GM23338 (cell line): ENCODE measurements around the gene DGKH. TPM values are rescaled to one million over a fixed set of nuclear protein-coding genes. Genes with fewer than 3 reads are reported as not detected.

Experiments used
- ATAC-seq: fragments of 200-7000 bp; cut with Tn5 transposase; 3 replicates; pipeline ENCODE4 v1.9.1; 2020
- DNase-seq: peaks from one replicate; pipeline ENCODE4 v3.0.0-alpha.2; 2015; ENCODE audit warnings: low spot score
- H2AFZ ChIP-seq: fragments of 200-600 bp; sonication (generic); 2 replicates; pipeline ENCODE4 v1.8.0; 2016; ENCODE audit warnings: antibody characterized with exemption, mild to moderate bottlenecking, moderate library complexity
- H3F3A ChIP-seq: fragments of 200-600 bp; sonication (generic); replicated peaks from 2 replicates; pipeline ENCODE4 v1.8.0; 2017; ENCODE audit warnings: antibody characterized with exemption, mixed run types, low read depth
- H3K27ac ChIP-seq: fragments of 200-600 bp; sonication (generic); 2 replicates; pipeline ENCODE4 v1.6.1; 2016; ENCODE audit warnings: low read depth
- H3K27me3 ChIP-seq: fragments of 200-600 bp; sonication (generic); 2 replicates; pipeline ENCODE4 v1.8.0; 2016; ENCODE audit warnings: mild to moderate bottlenecking, mixed run types, moderate library complexity; ENCODE audit not compliant: insufficient read depth
- H3K36me3 ChIP-seq: fragments of 200-600 bp; sonication (generic); 2 replicates; pipeline ENCODE4 v1.8.0; 2016; ENCODE audit warnings: mild to moderate bottlenecking; ENCODE audit not compliant: insufficient read depth
- H3K4me1 ChIP-seq: fragments of 200-600 bp; sonication (generic); 2 replicates; pipeline ENCODE4 v1.8.0; 2016; ENCODE audit warnings: mild to moderate bottlenecking, moderate library complexity; ENCODE audit not compliant: insufficient read depth
- H3K4me2 ChIP-seq: fragments of 200-600 bp; sonication (generic); 2 replicates; pipeline ENCODE4 v1.7.1; 2017; ENCODE audit warnings: mixed run types
- H3K4me3 ChIP-seq: fragments of 200-600 bp; sonication (generic); 2 replicates; pipeline ENCODE4 v1.6.1; 2016; ENCODE audit warnings: mixed run types
- H3K79me2 ChIP-seq: fragments of 200-600 bp; sonication (generic); replicated peaks from 2 replicates; pipeline ENCODE4 v1.8.0; 2017; ENCODE audit warnings: mild to moderate bottlenecking; ENCODE audit not compliant: insufficient read depth
- H3K9me2 ChIP-seq: fragments of 200-600 bp; sonication (generic); 2 replicates; pipeline ENCODE4 v1.8.0; 2017; ENCODE audit not compliant: insufficient read depth
- H4K20me1 ChIP-seq: fragments of 200-600 bp; sonication (generic); replicated peaks from 2 replicates; pipeline ENCODE4 v1.8.0; 2017; ENCODE audit warnings: mild to moderate bottlenecking; ENCODE audit not compliant: insufficient read depth
- H3K27ac Mint-ChIP-seq: 2 replicates; pipeline ENCODE4 v1.8.0; 2020; ENCODE audit warnings: inconsistent platforms, mild to moderate bottlenecking, moderate library complexity, mixed read lengths
- H3K27me3 Mint-ChIP-seq: 3 replicates; pipeline ENCODE4 v1.8.0; 2022; ENCODE audit warnings: low read depth, mild to moderate bottlenecking, moderate library complexity, mixed read lengths, inconsistent platforms; ENCODE audit not compliant: insufficient read depth, poor library complexity
- H3K36me3 Mint-ChIP-seq: 3 replicates; pipeline ENCODE4 v1.8.0; 2021; ENCODE audit warnings: low read depth, mild to moderate bottlenecking, inconsistent platforms, moderate library complexity, mixed read lengths
- H3K4me1 Mint-ChIP-seq: 3 replicates; pipeline ENCODE4 v1.8.0; 2020; ENCODE audit warnings: mild to moderate bottlenecking, inconsistent platforms, mixed read lengths
- H3K4me3 Mint-ChIP-seq: 3 replicates; pipeline ENCODE4 v1.8.0; 2021; ENCODE audit warnings: moderate library complexity, mild to moderate bottlenecking, inconsistent platforms, mixed read lengths
- H3K9me3 Mint-ChIP-seq: 3 replicates; pipeline ENCODE4 v1.8.0; 2020; ENCODE audit warnings: moderate library complexity, mild to moderate bottlenecking, inconsistent platforms, mixed read lengths
- CREB1 ChIP-seq: fragments of 250-450 bp; sonication (Bioruptor Pico); IDR thresholded peaks from 2 replicates; pipeline ENCODE4 v1.5.0; 2020; ENCODE audit warnings: low read depth, mild to moderate bottlenecking, moderate library complexity
- EZH2 ChIP-seq: fragments of 200-600 bp; sonication (generic); IDR thresholded peaks from one replicate; pipeline ENCODE4 v1.8.0; 2017; ENCODE audit warnings: antibody characterized with exemption, mild to moderate bottlenecking, low read depth; ENCODE audit not compliant: unreplicated experiment
- JUNB ChIP-seq: IDR thresholded peaks from one replicate; pipeline ENCODE4 v1.6.1; 2016; ENCODE audit warnings: antibody characterized with exemption; ENCODE audit not compliant: unreplicated experiment
- NANOG ChIP-seq: IDR thresholded peaks from 2 replicates; pipeline ENCODE4 v1.6.1; 2016; ENCODE audit warnings: antibody characterized with exemption, borderline replicate concordance
- ZNF331 ChIP-seq: fragments of 250-450 bp; sonication (Bioruptor Pico); IDR thresholded peaks from 2 replicates; pipeline ENCODE4 v1.5.0; 2020; ENCODE audit warnings: low read depth, mild to moderate bottlenecking, moderate library complexity
- ZNF462 ChIP-seq: fragments of 250-450 bp; sonication (Bioruptor Pico); IDR thresholded peaks from 2 replicates; pipeline ENCODE4 v1.5.0; 2020; ENCODE audit warnings: mild to moderate bottlenecking, moderate library complexity
- polyA plus RNA-seq: library from polyadenylated mRNA; unstranded; fragments of >200 nt; fragmentation: Nextera tagmentation; extraction: Ambion mirVana; gene quantifications from 2 replicates; pipeline ENCODE4 v1.2.1, GENCODE V29; 2016
- total RNA-seq: library from RNA; depleted of rRNA; stranded (reverse); fragments of >200 nt; shearing (Covaris generic); gene quantifications from 2 replicates; pipeline ENCODE4 v1.2.3, GENCODE V29; 2014
- TF ChIP-seq, protein P1 (sequence below), 2 experiments: fragments of 200-600 bp in 1 of 2; sonication (generic) in 1 of 2; conservative IDR thresholded peaks; 2 replicates each; pipeline versions ENCODE4 v1.5.1 to v1.6.1; 2016 to 2017; ENCODE audit warnings: antibody characterized with exemption in 2 of 2, low read depth in 2 of 2, mild to moderate bottlenecking in 2 of 2, moderate library complexity in 1 of 2
- TF ChIP-seq, protein P2 (sequence below): IDR thresholded peaks from 2 replicates; pipeline ENCODE4 v1.6.1; 2016; ENCODE audit warnings: antibody characterized with exemption

DGKH gene
- total and polyA plus RNA-seq, 2 experiments from 2014 or later, result 2.1 to 7.5 TPM

DNA sequence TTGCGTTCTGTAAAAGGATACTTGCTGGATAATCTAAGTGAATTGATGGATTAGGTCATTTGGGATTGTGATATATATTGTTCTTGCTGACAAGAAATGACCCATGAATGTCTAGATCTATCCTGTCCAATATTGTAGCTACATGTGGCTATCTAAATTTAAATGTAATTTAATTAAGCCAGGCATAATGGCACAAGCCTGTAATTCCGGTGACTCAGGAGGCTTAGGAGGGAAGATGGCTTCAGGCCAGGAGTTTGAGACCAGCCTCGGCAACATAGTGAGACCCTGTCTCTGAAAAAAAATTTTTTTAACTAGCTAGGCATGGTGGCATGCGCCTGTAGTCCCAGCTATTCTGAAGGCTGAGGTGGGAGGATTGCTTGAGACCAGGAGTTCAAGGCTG lies 184.2 kb downstream of the DGKH start (continued):
- no peak for TF ChIP-seq ZNF462 (CRISPR knock-in tag)
- TF ChIP-seq JUNB, result no peak

GRCh38 chr13:42233726-42234125 lies 185.3 kb downstream of the DGKH start:
- Histone ChIP-seq H3K4me2 (no peak overlapping the region), H3K27ac (no peak overlapping the region), H4K20me1 (no peaks in the 10 kb centered on the region), H3F3A (no peaks in the 10 kb centered on the region), H3K79me2 (no peaks in the 10 kb centered on the region), H3K36me3 (no peaks in the 10 kb centered on the region), H3K4me1 (peaks cover 4% of the 10 kb centered on the region; the same call in 1 of the 2 replicates), H3K27me3 (no peaks in the 10 kb centered on the region), H3K4me3 (no peak overlapping the region), H2AFZ (no peak overlapping the region), H3K9me2 (no peaks in the 10 kb centered on the region)
- H3K4me3 Mint-ChIP-seq, result no peak overlapping the region
- no peak for DNase-seq
- H3K36me3 Mint-ChIP-seq, result no peaks in the 10 kb centered on the region
- no peak overlapping the region for H3K27ac Mint-ChIP-seq
- ATAC-seq, result no peak
- H3K27me3 Mint-ChIP-seq, result no peaks in the 10 kb centered on the region
- no peaks in the 10 kb centered on the region for H3K9me3 Mint-ChIP-seq
- peaks cover 9% of the 10 kb centered on the region; the same call in 2 of the 3 replicates for H3K4me1 Mint-ChIP-seq
- no peak for TF ChIP-seq NANOG
- TF ChIP-seq, protein P1, sequence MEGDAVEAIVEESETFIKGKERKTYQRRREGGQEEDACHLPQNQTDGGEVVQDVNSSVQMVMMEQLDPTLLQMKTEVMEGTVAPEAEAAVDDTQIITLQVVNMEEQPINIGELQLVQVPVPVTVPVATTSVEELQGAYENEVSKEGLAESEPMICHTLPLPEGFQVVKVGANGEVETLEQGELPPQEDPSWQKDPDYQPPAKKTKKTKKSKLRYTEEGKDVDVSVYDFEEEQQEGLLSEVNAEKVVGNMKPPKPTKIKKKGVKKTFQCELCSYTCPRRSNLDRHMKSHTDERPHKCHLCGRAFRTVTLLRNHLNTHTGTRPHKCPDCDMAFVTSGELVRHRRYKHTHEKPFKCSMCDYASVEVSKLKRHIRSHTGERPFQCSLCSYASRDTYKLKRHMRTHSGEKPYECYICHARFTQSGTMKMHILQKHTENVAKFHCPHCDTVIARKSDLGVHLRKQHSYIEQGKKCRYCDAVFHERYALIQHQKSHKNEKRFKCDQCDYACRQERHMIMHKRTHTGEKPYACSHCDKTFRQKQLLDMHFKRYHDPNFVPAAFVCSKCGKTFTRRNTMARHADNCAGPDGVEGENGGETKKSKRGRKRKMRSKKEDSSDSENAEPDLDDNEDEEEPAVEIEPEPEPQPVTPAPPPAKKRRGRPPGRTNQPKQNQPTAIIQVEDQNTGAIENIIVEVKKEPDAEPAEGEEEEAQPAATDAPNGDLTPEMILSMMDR (conservative IDR thresholded peaks at IDR 0.05; ENCODE audit: low read depth in 2 of 2), result no peak
- no peak for TF ChIP-seq CREB1
- no peak for TF ChIP-seq ZNF331 (CRISPR knock-in tag)
- TF ChIP-seq EZH2, result no peak
- TF ChIP-seq, protein P2, sequence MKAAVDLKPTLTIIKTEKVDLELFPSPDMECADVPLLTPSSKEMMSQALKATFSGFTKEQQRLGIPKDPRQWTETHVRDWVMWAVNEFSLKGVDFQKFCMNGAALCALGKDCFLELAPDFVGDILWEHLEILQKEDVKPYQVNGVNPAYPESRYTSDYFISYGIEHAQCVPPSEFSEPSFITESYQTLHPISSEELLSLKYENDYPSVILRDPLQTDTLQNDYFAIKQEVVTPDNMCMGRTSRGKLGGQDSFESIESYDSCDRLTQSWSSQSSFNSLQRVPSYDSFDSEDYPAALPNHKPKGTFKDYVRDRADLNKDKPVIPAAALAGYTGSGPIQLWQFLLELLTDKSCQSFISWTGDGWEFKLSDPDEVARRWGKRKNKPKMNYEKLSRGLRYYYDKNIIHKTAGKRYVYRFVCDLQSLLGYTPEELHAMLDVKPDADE, result no peak
